ENCODE results near the gene SLC35A2. TPM values are rescaled to one million over a fixed set of nuclear protein-coding genes. Genes with fewer than 3 reads are reported as not detected.
"Not testable (repeated sequence)": the region's sequence is repeated elsewhere in the genome, so short reads cannot be mapped to it uniquely, and the experiment has no call there.

SLC35A2 gene
- total RNA-seq, 1 donor from 2014 or later: 38.4 TPM

- no peak for DNase-seq (ENCODE audit: low spot score)
These were observed 8.7 kb downstream of the SLC35A2 start for GRCh38 chrX:48902776-48903175.

GRCh38 chrX:48902135-48902534 is 9.3 kb downstream of the SLC35A2 start:
- DNase-seq (ENCODE audit: low spot score): no peak

GRCh38 chrX:48901069-48901468 is 10.4 kb downstream of the SLC35A2 start:
- no peak for DNase-seq (ENCODE audit: low spot score)

- no peak for DNase-seq (ENCODE audit: low spot score)
These were observed 12.4 kb downstream of the SLC35A2 start for GRCh38 chrX:48899078-48899410.

- DNase-seq (ENCODE audit: low spot score): peak; percentile 90
These were observed 13.7 kb downstream of the SLC35A2 start, which contains the start of the genes PQBP1 and TIMM17B for GRCh38 chrX:48897625-48898306. Gene PQBP1 (plus strand): TSS chrX:48897930. CDS start chrX:48898510, 580 bp downstream. Gene TIMM17B (minus strand): TSS chrX:48897768. CDS start chrX:48897749, 19 bp downstream.

GRCh38 chrX:48897157-48897624 is 14.3 kb downstream of the SLC35A2 start:
- DNase-seq (ENCODE audit: low spot score): peak; percentile 82

DNA sequence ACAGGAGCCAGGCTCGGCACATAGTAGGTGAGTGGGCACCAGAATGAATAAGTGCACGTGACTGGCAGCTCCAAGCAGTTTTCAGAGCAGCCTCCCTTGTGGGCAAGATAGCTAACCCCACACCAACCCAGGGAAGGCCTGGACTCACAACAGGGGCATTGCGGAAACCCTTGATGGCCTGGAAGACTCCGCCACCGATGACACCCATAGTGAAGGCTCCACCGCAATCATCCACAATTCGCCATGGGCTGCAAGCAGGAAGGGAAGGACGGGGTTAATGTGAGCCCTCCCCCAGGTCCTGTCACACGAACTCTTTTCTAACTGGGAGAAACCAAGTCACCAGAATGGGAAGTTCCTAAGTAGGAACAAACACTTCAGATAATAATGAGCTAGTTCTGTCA is 14.8 kb downstream of the SLC35A2 start:
- DNase-seq (ENCODE audit: low spot score): no peak

DNA sequence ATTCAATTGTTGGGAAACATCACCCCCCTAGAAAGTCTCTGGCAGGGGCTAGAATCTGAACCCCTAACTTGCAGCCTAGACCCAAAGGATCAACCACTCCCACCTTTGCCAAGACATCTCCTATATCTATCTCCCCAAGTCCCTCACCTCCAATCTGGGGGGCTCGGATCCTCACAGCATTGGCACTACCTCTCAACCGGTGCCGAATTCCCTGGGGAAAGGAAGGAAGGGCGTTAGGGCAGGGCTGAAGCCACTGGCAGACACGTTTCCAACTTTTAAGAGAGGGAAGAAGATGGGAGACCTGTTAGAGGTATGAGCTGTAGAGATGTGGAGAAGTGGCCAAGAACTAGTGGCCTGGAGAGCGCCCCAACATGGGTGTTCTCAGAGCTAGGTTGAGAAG is 16.6 kb downstream of the SLC35A2 start:
- no peak for DNase-seq (ENCODE audit: low spot score)

- peak; percentile 26 for DNase-seq (ENCODE audit: low spot score)
These were observed 17.7 kb downstream of the SLC35A2 start for GRCh38 chrX:48893556-48894348.

DNA sequence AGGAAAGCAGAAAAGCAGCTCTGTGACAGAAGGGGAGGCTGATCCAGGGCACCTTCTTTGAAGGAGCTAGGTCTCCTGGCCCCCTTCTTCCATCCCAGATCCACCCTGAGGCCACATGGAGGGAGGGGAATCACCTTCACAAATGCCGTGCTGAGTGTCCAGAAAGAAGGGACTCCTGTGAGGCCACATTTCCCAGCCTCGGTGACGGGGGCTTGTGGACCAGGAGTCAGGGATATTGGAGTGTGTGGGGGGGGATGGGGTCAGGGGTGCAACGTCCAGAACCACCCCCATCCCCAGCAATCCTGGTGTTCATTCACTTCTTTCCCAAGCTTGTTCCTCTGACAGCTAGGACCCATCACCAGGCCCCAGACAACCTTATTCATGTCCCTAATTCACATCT is 18.6 kb downstream of the SLC35A2 start:
- no peak for DNase-seq (ENCODE audit: low spot score)

GRCh38 chrX:48891402-48892288 is 19.8 kb downstream of the SLC35A2 start:
- DNase-seq (ENCODE audit: low spot score): peak; percentile 88

GRCh38 chrX:48890934-48891401 is 20.5 kb downstream of the SLC35A2 start:
- no peak for DNase-seq (ENCODE audit: low spot score)

GRCh38 chrX:48890296-48890925 is 21.0 kb downstream of the SLC35A2 start:
- DNase-seq (ENCODE audit: low spot score): no peak

DNA sequence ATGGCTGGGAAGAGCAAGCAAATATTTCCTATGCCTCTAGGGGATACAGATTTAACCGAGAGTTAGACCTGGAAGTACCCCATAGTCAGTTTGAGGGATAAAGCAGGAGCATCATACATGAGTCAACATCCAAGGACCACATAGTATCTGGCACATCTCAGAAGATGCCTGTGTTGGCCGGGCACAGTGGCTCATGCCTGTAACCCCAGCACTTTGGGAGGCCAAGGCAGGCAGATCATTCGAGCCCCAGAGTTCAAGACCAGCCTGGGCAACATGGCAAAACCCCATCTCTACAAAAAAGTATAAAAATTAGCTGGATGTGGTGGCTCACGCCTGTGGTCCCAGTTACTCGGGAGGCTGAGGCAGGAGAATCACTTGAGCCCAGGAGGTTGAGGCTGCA is 24.9 kb downstream of the SLC35A2 start:
- peak; percentile 1 for DNase-seq (ENCODE audit: low spot score)

DNA sequence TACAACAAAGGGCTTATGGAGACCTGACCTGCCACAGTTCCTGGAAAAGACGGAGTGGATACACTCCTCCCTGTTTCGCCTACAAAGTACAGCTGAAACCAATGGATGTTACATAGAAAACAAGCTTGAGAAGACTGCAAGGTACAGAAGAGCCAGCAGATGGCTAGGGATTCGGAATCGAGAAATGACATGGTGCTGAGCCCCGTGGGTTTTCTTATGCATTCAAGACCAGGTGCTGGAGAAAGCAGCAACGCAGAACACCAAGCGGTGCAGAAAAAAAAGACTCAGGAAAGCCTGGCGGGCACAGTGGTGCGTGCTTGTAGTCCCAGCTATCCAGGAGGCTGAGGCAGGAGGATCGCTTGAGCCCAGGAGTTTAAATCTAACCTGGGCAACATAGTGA is 27.7 kb downstream of the SLC35A2 start:
- peak; percentile 3 for DNase-seq (ENCODE audit: low spot score)

GRCh38 chrX:48876944-48877343 is 34.5 kb downstream of the SLC35A2 start:
- DNase-seq (ENCODE audit: low spot score): not testable (repeated sequence)

DNA sequence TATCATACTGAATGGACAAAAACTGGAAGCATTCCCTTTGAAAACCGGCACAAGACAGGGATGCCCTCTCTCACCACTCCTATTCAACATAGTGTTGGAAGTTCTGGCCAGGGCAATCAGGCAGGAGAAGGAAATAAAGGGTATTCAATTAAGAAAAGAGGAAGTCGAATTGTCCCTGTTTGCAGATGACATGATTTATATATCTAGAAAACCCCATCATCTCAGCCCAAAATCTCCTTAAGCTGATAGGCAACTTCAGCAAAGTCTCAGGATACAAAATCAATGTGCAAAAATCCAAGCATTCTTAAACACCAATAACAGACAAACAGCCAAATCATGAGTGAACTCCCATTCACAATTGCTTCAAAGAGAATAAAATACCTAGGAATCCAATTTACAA is 39.4 kb downstream of the SLC35A2 start:
- DNase-seq (ENCODE audit: low spot score): not testable (repeated sequence)

DNA sequence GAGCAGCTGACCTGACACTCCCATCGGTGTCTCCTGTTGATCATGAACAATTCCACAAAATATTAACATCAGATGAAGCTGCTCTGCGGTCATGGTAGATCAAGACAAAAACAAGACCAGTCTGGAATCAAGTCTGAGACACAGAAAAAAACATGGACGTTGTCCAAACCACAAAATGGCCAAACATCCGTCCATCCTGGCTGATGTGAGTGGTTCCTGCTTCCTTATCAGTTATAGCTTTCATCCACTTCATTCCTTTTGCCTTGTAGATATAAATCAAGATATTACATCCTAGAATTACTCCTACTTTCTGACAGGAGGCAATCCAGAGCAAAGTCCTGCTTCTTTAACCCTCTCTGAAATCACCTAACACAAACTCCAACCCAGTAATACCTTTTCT is 47.2 kb downstream of the SLC35A2 start:
- no peak for DNase-seq (ENCODE audit: low spot score)

- no peak for DNase-seq (ENCODE audit: low spot score)
These were observed 56.5 kb downstream of the SLC35A2 start for GRCh38 chrX:48854898-48855297.

- DNase-seq (ENCODE audit: low spot score): not testable (repeated sequence)
These were observed 57.2 kb downstream of the SLC35A2 start for GRCh38 chrX:48854121-48854804.

GRCh38 chrX:48853494-48853893 is 58.0 kb downstream of the SLC35A2 start:
- DNase-seq (ENCODE audit: low spot score): not testable (repeated sequence)
